RPMI8226 (cell line): ENCODE measurements around the gene KRTAP12-4.
"Not testable (repeated sequence)": the region's sequence is repeated elsewhere in the genome, so short reads cannot be mapped to it uniquely, and the experiment has no call there.

Source experiments
- DNase-seq: peaks from one replicate; pipeline ENCODE4 v3.0.0-alpha.2; 2015

Gene KRTAP12-4

GRCh38 chr21:44686843-44687561 lies 32.5 kb upstream of the KRTAP12-4 start:
- no peak for DNase-seq

GRCh38 chr21:44686000-44686781 lies 31.7 kb upstream of the KRTAP12-4 start:
- DNase-seq = no peak

- DNase-seq = not testable (repeated sequence)
Observed at GRCh38 chr21:44685050-44685449, 30.6 kb upstream of the KRTAP12-4 start.

GRCh38 chr21:44684483-44684882 lies 30.0 kb upstream of the KRTAP12-4 start:
- no peak for DNase-seq

GRCh38 chr21:44684077-44684476 lies 29.6 kb upstream of the KRTAP12-4 start:
- no peak for DNase-seq

GRCh38 chr21:44682580-44683151 lies 28.2 kb upstream of the KRTAP12-4 start:
- DNase-seq = no peak

GRCh38 chr21:44681861-44682579 lies 27.6 kb upstream of the KRTAP12-4 start, which contains the start of gene KRTAP12-1:
Gene KRTAP12-1, minus strand, starts transcription at chr21:44682163. Its CDS starts 40 bp downstream, at chr21:44682123.
- no peak for DNase-seq

- no peak for DNase-seq
Observed at GRCh38 chr21:44681152-44681551, 26.7 kb upstream of the KRTAP12-4 start.

GRCh38 chr21:44677881-44678280 lies 23.4 kb upstream of the KRTAP12-4 start:
- DNase-seq = no peak

GRCh38 chr21:44671911-44672310 lies 17.5 kb upstream of the KRTAP12-4 start:
- no peak for DNase-seq

GRCh38 chr21:44670642-44671432 lies 16.4 kb upstream of the KRTAP12-4 start:
- DNase-seq = no peak

GRCh38 chr21:44667612-44668011 lies 13.2 kb upstream of the KRTAP12-4 start:
- no peak for DNase-seq

- DNase-seq = peak; percentile 70
Observed at GRCh38 chr21:44666401-44667320, 12.2 kb upstream of the KRTAP12-4 start, which contains the start of gene KRTAP12-2. Gene KRTAP12-2, minus strand, starts transcription at chr21:44666927. Its CDS starts 41 bp downstream, at chr21:44666886.

- DNase-seq = no peak
Observed at GRCh38 chr21:44664691-44665090, 10.2 kb upstream of the KRTAP12-4 start.

- DNase-seq = not testable (repeated sequence)
Observed at GRCh38 chr21:44661567-44661966, 7.1 kb upstream of the KRTAP12-4 start.

- no peak for DNase-seq
Observed at GRCh38 chr21:44658913-44659595, 4.6 kb upstream of the KRTAP12-4 start.

- no peak for DNase-seq
Observed at GRCh38 chr21:44658541-44658910, 4.1 kb upstream of the KRTAP12-4 start.

GRCh38 chr21:44657635-44658540 lies 3.4 kb upstream of the KRTAP12-4 start, which contains the start of gene KRTAP12-3:
Gene KRTAP12-3, plus strand, starts transcription at chr21:44657932. Its CDS starts 48 bp downstream, at chr21:44657980.
- DNase-seq = peak; percentile 60

GRCh38 chr21:44656868-44657267 lies 2.4 kb upstream of the KRTAP12-4 start:
- DNase-seq = no peak
